Endothelial cell of umbilical vein (primary cell): Measurements from ENCODE around the gene CCDC70. TPM values are rescaled to one million over a fixed set of nuclear protein-coding genes. Genes with fewer than 3 reads are reported as not detected.

Experiments used
- BruUV-seq: library from RNA; stranded (reverse); fragments of 400-500 nt; replicated peaks from 2 replicates; lab custom pipeline; 2021; lab: Mats Ljungman, UMichigan
- CTCF ChIA-PET: fragments of 300-600, 350-600 bp; sonication (Branson Sonifier 250); formaldehyde crosslinking; loops from one replicate; lab custom pipeline; 2021; ENCODE audit warnings: antibody characterized with exemption, inconsistent platforms; lab: Charles Lee
- POLR2A ChIA-PET: fragments of 300-600, 350-600 bp; sonication (Branson Sonifier 250); formaldehyde crosslinking; loops from one replicate; lab custom pipeline; 2021; ENCODE audit warnings: antibody characterized with exemption, inconsistent platforms; lab: Charles Lee
- DNase-seq: peaks from one replicate; pipeline ENCODE4 v3.0.0-alpha.2; 2011; ENCODE audit warnings: low read depth, low spot score
- FAIRE-seq: peaks from 2 replicates; lab custom pipeline; 2011; peaks lifted over from hg19 to GRCh38; lab: Jason Lieb, UNC
- H2AFZ ChIP-seq: 2 replicates; pipeline ENCODE4 v1.6.0; 2012; ENCODE audit warnings: low read depth, low read length, control low read depth, inconsistent platforms
- H3K27ac ChIP-seq: 2 replicates; pipeline ENCODE4 v1.5.1; 2011; ENCODE audit warnings: low read depth, mild to moderate bottlenecking, control low read depth, low read length, moderate library complexity; ENCODE audit not compliant: insufficient read depth
- H3K27me3 ChIP-seq, 2 experiments: 2 replicates each; pipeline versions ENCODE4 v1.6.0 to v1.6.1; 2011; ENCODE audit warnings: low read length in 2 of 2, mixed read lengths in 1 of 2; ENCODE audit not compliant: control insufficient read depth in 2 of 2, insufficient read depth in 2 of 2
- H3K36me3 ChIP-seq, 2 experiments: 2 replicates in 1 of 2; 3 replicates in 1 of 2; pipeline ENCODE4 v1.5.1; 2011; ENCODE audit warnings: low read length in 2 of 2, mild to moderate bottlenecking in 1 of 2, moderate library complexity in 1 of 2; ENCODE audit not compliant: control insufficient read depth in 2 of 2, insufficient read depth in 2 of 2; ENCODE audit errors: extremely low read depth in 1 of 2
- H3K4me1 ChIP-seq: 3 replicates; pipeline ENCODE4 v1.5.1; 2011; ENCODE audit warnings: mild to moderate bottlenecking, low read length; ENCODE audit not compliant: control insufficient read depth, insufficient read depth; ENCODE audit errors: extremely low read depth
- H3K4me2 ChIP-seq: 2 replicates; pipeline ENCODE4 v1.6.1; 2011; ENCODE audit warnings: low read length, control low read depth, mixed read lengths; ENCODE audit not compliant: insufficient read depth
- H3K4me3 ChIP-seq, 3 experiments: fragments of 200-600 bp in 1 of 3; sonication (generic), shearing (Covaris generic) in 1 of 3; replicated peaks in 1 of 3; 2 replicates each; pipeline ENCODE4 v1.5.1; 2011 to 2016; ENCODE audit warnings: control low read depth in 3 of 3, low read length in 3 of 3, mild to moderate bottlenecking in 2 of 3, inconsistent platforms in 1 of 3, low read depth in 1 of 3, moderate library complexity in 1 of 3; ENCODE audit not compliant: insufficient read depth in 1 of 3
- H3K79me2 ChIP-seq: 2 replicates; pipeline ENCODE4 v1.6.0; 2012; ENCODE audit warnings: low read length, inconsistent platforms; ENCODE audit not compliant: control insufficient read depth, insufficient read depth
- H3K9ac ChIP-seq: replicated peaks from 2 replicates; pipeline ENCODE3; 2011; ENCODE audit warnings: low read length, control low read depth; ENCODE audit not compliant: insufficient read depth; ENCODE audit errors: extremely low read depth
- H3K9me1 ChIP-seq: replicated peaks from 3 replicates; pipeline ENCODE4 v1.6.0; 2011; ENCODE audit warnings: mild to moderate bottlenecking, low read length; ENCODE audit not compliant: control insufficient read depth, insufficient read depth; ENCODE audit errors: extremely low read depth
- H3K9me3 ChIP-seq: replicated peaks from 2 replicates; pipeline ENCODE4 v1.5.1; 2012; ENCODE audit warnings: low read length, inconsistent platforms; ENCODE audit not compliant: control insufficient read depth, insufficient read depth
- H4K20me1 ChIP-seq: replicated peaks from 2 replicates; pipeline ENCODE3; 2011; ENCODE audit warnings: mild to moderate bottlenecking, low read length; ENCODE audit not compliant: control insufficient read depth, insufficient read depth; ENCODE audit errors: extremely low read depth
- EZH2 ChIP-seq: IDR thresholded peaks from 2 replicates; pipeline ENCODE4 v1.6.1; 2012; ENCODE audit warnings: borderline replicate concordance, low read depth, mild to moderate bottlenecking, moderate library complexity, low read length, inconsistent platforms; ENCODE audit not compliant: severe bottlenecking
- FOS ChIP-seq: IDR thresholded peaks from 2 replicates; pipeline ENCODE4 v1.6.1; 2011; ENCODE audit warnings: mild to moderate bottlenecking, low read length, moderate library complexity, borderline replicate concordance; ENCODE audit not compliant: insufficient read depth
- GATA2 ChIP-seq: IDR thresholded peaks from 2 replicates; pipeline ENCODE4 v1.7.0; 2011; ENCODE audit warnings: low read depth, mild to moderate bottlenecking, moderate library complexity, mixed read lengths, low read length; ENCODE audit not compliant: insufficient read length, insufficient read depth
- JUN ChIP-seq: IDR thresholded peaks from 2 replicates; pipeline ENCODE4 v1.6.1; 2011; ENCODE audit warnings: borderline replicate concordance, low read depth; ENCODE audit not compliant: insufficient read length, insufficient read depth
- MYC ChIP-seq: IDR thresholded peaks from one replicate; pipeline ENCODE4 v1.6.1; 2011; ENCODE audit warnings: mild to moderate bottlenecking, low read depth, low read length
- POLR2A ChIP-seq: IDR thresholded peaks from 2 replicates; pipeline ENCODE4 v1.6.1; 2012; ENCODE audit warnings: low read depth, mild to moderate bottlenecking, control low read depth, low read length
- POLR2AphosphoS5 ChIP-seq: IDR thresholded peaks from 2 replicates; pipeline ENCODE4 v1.6.1; 2012; ENCODE audit warnings: low read depth, mild to moderate bottlenecking, control low read depth, low read length, moderate library complexity; ENCODE audit not compliant: insufficient read depth
- dilution Hi-C: fragments of 300-500 bp; cut with MboI; formaldehyde crosslinking; loops from one replicate; pipeline ENCODE4 v1.15.0; 2019; ENCODE audit warnings: low sequenced_read_pairs; ENCODE audit not compliant: extremely low pct_ligation_motif_present
- intact Hi-C: fragments of 100-400 bp; cut with micrococcal nuclease; formaldehyde crosslinking; loops from one replicate; pipeline ENCODE4 v1.10.0; 2022
- polyA plus RNA-seq, 4 experiments: library from polyadenylated mRNA; depleted of rRNA in 3 of 4; stranded (reverse) in 3 of 4; unstranded in 1 of 4; fragments of >200 nt; gene quantifications; 2 replicates each; pipeline versions ENCODE4 v1.2.1 to v1.2.3, GENCODE V29; 2011 to 2012; ENCODE audit warnings: missing spikeins in 1 of 4
- total RNA-seq: library from RNA; stranded (reverse); gene quantifications from 2 replicates; pipeline ENCODE4 v1.2.3, GENCODE V29; 2021
- TF ChIP-seq, protein P1 (sequence below): IDR thresholded peaks from 2 replicates; pipeline ENCODE4 v1.6.1; 2011; ENCODE audit not compliant: insufficient read depth, insufficient read length
- TF ChIP-seq, protein P2 (sequence below), 2 donors: IDR thresholded peaks; 1 replicate in 1 of 2; 2 replicates in 1 of 2; pipeline ENCODE4 v1.5.1; 2011; ENCODE audit warnings: low read length in 2 of 2, mild to moderate bottlenecking in 2 of 2, moderate library complexity in 2 of 2, control low read depth in 1 of 2, inconsistent platforms in 1 of 2, low read depth in 1 of 2; ENCODE audit not compliant: insufficient read depth in 1 of 2; ENCODE audit errors: extremely low read depth in 1 of 2

The CCDC70 gene
- total and polyA plus RNA-seq, 2 donors (not counting 3 experiments of a cell fraction or from before 2014, with no cell fraction given) = not detected

DNA sequence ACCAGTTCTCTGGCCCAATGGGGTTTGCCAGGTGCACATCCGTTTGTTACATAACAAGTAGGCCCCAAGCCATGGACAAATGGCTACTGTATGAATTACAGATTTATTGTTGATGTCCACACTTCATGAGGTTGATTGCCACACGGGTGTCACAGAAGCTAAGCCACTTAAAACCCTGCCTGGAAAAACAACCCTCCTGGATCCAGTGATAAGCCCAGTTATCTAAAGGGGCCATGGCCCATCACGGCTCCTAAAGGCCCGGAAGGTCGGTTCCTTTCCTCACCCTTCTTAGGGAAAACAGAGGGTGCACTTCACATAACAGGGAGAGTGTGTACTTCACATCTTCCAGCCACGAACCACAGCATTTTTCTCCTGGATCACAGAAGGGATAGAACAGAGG, 20.9 kb upstream of the CCDC70 start:
- CTCF ChIA-PET = interaction anchor here (0.6 kb wide), 1 partner anchor 25 kb away, joined by 3 read pairs; no protein-coding TSS in a partner anchor
- POLR2A ChIA-PET = no interaction called here
- FAIRE-seq (no peak), DNase-seq (no peak)
- Histone ChIP-seq H3K27ac (no peak overlapping the region), H3K9ac (no peak overlapping the region), H2AFZ (no peak overlapping the region), H3K9me1 (no peaks in the 10 kb centered on the region), H3K79me2 (no peaks in the 10 kb centered on the region), H3K4me3 (no peak overlapping the region), H4K20me1 (no peaks in the 10 kb centered on the region), H3K36me3 (no peaks in the 10 kb centered on the region), H3K9me3 (no peaks in the 10 kb centered on the region), H3K4me2 (no peak overlapping the region), H3K4me1 (no peaks in the 10 kb centered on the region), H3K27me3 (peaks cover 6 to 11% of the 10 kb centered on the region in 2 experiments)
- dilution Hi-C loops = no loop called here
- intact Hi-C loops = no loop called here
- TF ChIP-seq EZH2 = no peak
- TF ChIP-seq GATA2 = no peak
- no peak for TF ChIP-seq FOS
- TF ChIP-seq, protein P1, sequence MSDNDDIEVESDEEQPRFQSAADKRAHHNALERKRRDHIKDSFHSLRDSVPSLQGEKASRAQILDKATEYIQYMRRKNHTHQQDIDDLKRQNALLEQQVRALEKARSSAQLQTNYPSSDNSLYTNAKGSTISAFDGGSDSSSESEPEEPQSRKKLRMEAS = no peak
- no peak for TF ChIP-seq JUN
- no peak for TF ChIP-seq POLR2AphosphoS5
- TF ChIP-seq POLR2A = no peak
- TF ChIP-seq, protein P2, sequence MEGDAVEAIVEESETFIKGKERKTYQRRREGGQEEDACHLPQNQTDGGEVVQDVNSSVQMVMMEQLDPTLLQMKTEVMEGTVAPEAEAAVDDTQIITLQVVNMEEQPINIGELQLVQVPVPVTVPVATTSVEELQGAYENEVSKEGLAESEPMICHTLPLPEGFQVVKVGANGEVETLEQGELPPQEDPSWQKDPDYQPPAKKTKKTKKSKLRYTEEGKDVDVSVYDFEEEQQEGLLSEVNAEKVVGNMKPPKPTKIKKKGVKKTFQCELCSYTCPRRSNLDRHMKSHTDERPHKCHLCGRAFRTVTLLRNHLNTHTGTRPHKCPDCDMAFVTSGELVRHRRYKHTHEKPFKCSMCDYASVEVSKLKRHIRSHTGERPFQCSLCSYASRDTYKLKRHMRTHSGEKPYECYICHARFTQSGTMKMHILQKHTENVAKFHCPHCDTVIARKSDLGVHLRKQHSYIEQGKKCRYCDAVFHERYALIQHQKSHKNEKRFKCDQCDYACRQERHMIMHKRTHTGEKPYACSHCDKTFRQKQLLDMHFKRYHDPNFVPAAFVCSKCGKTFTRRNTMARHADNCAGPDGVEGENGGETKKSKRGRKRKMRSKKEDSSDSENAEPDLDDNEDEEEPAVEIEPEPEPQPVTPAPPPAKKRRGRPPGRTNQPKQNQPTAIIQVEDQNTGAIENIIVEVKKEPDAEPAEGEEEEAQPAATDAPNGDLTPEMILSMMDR (IDR thresholded peaks at IDR 0.05; ENCODE audit: extremely low read depth in 1 of 2, insufficient read depth in 1 of 2, low read depth in 1 of 2, low read length in 2 of 2) = no peak
- no peak for TF ChIP-seq MYC
- no TSS peak for BruUV-seq
